Neural cell (in vitro differentiated cells): ENCODE results near the gene ACTA2.

Experiments used
- EP300 ChIP-seq: fragments of 450-650 bp; conservative IDR thresholded peaks from 2 replicates; pipeline ENCODE4 v1.6.1; 2014; ENCODE audit warnings: antibody characterized with exemption, mild to moderate bottlenecking, moderate library complexity; ENCODE audit not compliant: poor library complexity, severe bottlenecking
- EZH2 ChIP-seq: fragments of 200-600, 300-800 bp; shearing (Covaris generic), sonication (generic); IDR thresholded peaks from 2 replicates; pipeline ENCODE4 v1.6.1; 2014; ENCODE audit warnings: antibody characterized with exemption, low read length, borderline replicate concordance, mild to moderate bottlenecking; ENCODE audit not compliant: insufficient read depth, poor library complexity, severe bottlenecking
- MXI1 ChIP-seq: fragments of 450-650 bp; conservative IDR thresholded peaks from 2 replicates; pipeline ENCODE4 v1.6.1; 2014; ENCODE audit warnings: antibody characterized with exemption, mild to moderate bottlenecking; ENCODE audit not compliant: poor library complexity, severe bottlenecking
- POLR2AphosphoS5 ChIP-seq: IDR thresholded peaks from 2 replicates; pipeline ENCODE4 v1.6.1; 2012
- RAD21 ChIP-seq: fragments of 450-650 bp; conservative IDR thresholded peaks from 2 replicates; pipeline ENCODE4 v1.6.1; 2014; ENCODE audit warnings: antibody characterized with exemption, mild to moderate bottlenecking, moderate library complexity
- SMC3 ChIP-seq: fragments of 450-650 bp; conservative IDR thresholded peaks from 2 replicates; pipeline ENCODE4 v1.6.1; 2014; ENCODE audit warnings: antibody characterized with exemption, mild to moderate bottlenecking, moderate library complexity; ENCODE audit not compliant: poor library complexity
- TAF1 ChIP-seq: IDR thresholded peaks from 2 replicates; pipeline ENCODE4 v1.6.1; 2012; ENCODE audit warnings: low read depth
- TF ChIP-seq, protein P1 (sequence below): fragments of 450-650 bp; IDR thresholded peaks from 2 replicates; pipeline ENCODE4 v1.5.1; 2014; ENCODE audit warnings: antibody characterized with exemption, mild to moderate bottlenecking, moderate library complexity; ENCODE audit not compliant: poor library complexity, severe bottlenecking
- TF ChIP-seq, protein P2 (sequence below): IDR thresholded peaks from 2 replicates; pipeline ENCODE4 v1.6.1; 2012; ENCODE audit warnings: borderline replicate concordance

DNA sequence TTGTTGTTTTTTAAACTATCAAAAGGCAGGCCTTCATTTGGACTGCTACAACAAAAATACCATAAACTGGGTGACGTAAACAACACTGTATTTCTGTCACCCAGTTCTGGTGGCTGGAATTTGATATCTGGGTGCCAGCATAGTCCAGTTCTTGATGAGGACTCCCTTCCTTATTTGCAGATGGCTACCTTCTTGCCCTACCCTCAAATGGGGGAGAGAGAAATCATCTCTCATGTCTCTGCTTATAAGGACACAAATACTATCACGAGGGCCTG lies 25.2 kb downstream of the ACTA2 start:
- TF ChIP-seq MXI1, result no peak
- TF ChIP-seq, protein P1, sequence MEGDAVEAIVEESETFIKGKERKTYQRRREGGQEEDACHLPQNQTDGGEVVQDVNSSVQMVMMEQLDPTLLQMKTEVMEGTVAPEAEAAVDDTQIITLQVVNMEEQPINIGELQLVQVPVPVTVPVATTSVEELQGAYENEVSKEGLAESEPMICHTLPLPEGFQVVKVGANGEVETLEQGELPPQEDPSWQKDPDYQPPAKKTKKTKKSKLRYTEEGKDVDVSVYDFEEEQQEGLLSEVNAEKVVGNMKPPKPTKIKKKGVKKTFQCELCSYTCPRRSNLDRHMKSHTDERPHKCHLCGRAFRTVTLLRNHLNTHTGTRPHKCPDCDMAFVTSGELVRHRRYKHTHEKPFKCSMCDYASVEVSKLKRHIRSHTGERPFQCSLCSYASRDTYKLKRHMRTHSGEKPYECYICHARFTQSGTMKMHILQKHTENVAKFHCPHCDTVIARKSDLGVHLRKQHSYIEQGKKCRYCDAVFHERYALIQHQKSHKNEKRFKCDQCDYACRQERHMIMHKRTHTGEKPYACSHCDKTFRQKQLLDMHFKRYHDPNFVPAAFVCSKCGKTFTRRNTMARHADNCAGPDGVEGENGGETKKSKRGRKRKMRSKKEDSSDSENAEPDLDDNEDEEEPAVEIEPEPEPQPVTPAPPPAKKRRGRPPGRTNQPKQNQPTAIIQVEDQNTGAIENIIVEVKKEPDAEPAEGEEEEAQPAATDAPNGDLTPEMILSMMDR, result no peak
- TF ChIP-seq EZH2, result no peak
- TF ChIP-seq POLR2AphosphoS5, result no peak
- no peak for TF ChIP-seq EP300
- TF ChIP-seq, protein P2, sequence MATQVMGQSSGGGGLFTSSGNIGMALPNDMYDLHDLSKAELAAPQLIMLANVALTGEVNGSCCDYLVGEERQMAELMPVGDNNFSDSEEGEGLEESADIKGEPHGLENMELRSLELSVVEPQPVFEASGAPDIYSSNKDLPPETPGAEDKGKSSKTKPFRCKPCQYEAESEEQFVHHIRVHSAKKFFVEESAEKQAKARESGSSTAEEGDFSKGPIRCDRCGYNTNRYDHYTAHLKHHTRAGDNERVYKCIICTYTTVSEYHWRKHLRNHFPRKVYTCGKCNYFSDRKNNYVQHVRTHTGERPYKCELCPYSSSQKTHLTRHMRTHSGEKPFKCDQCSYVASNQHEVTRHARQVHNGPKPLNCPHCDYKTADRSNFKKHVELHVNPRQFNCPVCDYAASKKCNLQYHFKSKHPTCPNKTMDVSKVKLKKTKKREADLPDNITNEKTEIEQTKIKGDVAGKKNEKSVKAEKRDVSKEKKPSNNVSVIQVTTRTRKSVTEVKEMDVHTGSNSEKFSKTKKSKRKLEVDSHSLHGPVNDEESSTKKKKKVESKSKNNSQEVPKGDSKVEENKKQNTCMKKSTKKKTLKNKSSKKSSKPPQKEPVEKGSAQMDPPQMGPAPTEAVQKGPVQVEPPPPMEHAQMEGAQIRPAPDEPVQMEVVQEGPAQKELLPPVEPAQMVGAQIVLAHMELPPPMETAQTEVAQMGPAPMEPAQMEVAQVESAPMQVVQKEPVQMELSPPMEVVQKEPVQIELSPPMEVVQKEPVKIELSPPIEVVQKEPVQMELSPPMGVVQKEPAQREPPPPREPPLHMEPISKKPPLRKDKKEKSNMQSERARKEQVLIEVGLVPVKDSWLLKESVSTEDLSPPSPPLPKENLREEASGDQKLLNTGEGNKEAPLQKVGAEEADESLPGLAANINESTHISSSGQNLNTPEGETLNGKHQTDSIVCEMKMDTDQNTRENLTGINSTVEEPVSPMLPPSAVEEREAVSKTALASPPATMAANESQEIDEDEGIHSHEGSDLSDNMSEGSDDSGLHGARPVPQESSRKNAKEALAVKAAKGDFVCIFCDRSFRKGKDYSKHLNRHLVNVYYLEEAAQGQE, result no peak
- TF ChIP-seq TAF1, result no peak
- TF ChIP-seq SMC3, result no peak
- TF ChIP-seq RAD21, result no peak
